ENCODE results near the gene PLOD2.
"Not testable (repeated sequence)": the region's sequence is repeated elsewhere in the genome, so short reads cannot be mapped to it uniquely, and the experiment has no call there.

PLOD2 gene

DNA sequence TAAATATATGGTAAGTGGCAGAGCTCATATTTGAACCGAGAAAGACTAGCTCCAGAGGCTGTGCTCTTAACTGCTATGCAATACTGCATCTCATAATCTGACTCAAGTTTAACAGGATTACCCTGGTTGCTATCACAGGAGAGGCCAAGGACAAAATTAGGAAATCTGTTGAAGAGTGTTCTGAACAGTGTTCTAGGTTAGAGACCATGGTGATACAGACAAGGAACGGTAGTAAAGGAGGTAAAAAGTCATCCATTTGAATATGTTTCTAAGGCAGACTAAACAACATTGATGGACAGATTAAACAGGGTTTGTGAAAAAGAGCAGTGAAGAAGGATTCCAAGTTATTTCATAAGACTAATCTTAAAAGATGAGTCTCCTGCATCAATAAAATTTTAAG is 22.1 kb downstream of the PLOD2 start:
- DNase-seq (ENCODE audit: low spot score) = no peak

DNA sequence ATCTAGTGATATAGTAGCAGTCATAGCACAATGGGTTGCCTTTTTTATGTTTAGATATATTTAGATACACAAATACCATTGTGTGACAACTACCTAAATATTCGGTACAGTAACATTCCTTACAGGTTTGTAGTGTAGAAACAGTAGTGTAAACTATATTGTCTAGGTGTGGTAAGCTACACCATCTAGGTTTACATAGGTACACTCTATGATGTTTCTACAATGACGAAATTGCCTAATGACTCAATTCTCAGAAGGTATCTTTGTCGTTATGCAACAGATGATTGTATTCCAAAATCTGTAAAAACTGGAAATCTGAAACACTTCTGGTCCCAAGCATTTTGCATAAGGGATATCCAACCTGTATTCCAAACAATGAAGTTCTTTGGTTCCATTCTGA is 24.3 kb downstream of the PLOD2 start:
- DNase-seq (ENCODE audit: low spot score) = no peak

DNA sequence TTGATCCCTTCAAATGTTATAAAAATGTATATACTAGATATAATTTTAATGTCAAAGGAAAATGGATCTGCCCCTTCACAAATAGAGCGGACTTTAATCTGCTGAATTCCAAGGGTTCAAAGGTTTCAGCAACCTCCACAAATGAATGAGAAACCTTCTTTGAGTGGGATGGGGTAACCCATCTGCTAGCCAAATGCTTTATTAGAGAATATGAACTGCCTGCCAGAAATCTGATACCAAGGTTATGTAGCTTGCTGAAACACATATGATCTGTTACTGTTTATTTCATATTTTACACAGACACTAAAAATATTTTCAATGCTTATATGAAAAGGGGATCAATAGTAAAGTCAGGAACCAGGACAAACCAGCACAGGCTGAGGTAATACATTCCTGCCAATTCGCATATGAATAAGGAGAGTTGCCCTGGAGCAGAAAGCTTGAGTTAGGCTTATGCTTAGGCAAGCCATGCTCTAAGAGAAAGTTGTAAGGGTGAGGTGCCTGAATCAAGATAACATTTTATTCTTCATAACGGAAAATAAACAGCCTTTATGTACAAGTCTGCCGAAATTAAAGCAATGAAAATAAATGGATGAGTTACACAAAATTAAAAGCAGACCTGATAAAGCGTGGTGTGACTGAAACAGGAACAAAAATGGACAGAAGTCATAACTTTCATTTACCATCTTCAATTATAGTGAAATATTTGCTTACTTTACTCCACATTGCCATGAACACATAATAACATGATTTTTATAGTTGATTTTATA is 26.5 kb downstream of the PLOD2 start:
- no peak for DNase-seq (ENCODE audit: low spot score)

DNA sequence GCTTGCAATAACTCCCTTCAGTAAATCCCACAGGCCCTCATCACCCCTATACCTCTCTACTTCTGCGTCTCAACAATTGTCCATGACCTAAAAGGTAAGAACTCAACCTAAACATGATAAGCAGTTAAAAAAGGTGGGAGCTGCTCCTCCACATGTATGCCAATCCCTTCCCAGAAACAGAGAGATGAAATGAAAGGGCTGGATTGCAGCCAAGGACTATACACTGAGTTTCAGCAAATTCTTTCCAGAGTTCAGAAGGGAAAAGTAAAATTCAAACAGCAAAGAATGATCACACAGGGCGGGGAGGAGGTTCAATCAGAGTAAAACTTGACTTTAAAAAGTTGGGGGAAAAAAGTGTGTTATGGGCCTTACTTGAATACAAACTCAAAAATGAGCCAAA is 27.5 kb downstream of the PLOD2 start:
- no peak for DNase-seq (ENCODE audit: low spot score)

DNA sequence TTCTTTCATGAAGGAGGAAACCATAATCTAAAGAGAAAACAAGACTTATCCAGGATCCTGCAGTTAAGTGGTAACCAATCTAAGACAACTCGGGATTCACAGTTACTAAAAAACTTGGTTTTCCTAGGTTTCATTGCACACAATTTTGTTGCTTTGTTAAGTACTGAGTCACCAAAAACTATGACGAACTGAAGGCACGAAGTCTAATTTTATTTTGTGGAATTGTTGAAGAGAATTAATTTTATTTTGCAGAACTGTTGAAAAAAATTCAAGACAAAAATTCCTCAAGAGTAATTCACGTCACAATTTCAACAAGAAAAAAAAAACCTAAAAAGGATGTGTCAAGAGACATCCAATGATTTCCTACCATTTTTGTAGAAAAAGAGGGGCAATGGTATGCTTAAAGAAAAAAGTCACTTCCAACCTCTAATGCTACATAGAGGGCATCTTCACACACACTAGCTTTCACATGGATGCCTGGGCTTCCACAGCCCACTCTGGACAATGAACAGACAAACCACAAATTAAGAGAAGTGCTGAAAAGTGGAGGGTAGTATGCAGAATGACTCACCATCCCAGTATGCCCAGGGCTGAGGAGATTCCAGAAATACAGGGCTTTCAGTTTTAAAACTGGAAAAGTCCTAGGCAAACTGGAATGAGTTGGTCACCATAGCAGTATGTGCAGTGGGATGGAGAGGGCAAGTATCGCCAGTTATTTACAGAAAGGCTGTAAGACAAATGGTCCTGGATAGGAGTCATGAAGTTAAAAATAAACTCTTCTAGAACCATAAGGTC is 29.2 kb downstream of the PLOD2 start:
- peak; percentile 77 for DNase-seq (ENCODE audit: low spot score)

DNA sequence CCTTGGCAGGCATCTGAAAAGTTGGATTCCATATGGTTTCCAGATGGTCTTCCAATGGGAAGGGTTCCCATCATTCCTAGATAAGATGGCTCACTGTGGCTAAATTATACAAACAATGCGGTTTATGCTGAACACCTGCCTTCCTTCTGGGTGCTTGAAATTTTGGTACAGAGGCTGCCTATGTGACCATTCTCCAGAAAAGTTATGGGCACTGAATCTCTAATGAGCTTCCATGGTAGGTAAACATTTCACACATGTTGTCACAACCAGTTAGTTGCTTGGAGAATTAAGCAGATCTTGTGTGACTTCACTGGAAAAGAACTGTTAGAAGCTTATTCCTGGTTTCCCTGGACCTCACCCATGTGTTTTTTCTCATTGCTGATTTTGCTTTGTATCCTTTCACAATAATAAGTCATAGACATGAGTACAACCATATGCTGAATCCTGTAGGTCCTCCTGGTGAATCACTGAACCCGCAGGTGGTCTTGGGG is 30.1 kb downstream of the PLOD2 start:
- peak; percentile 36 for DNase-seq (ENCODE audit: low spot score)

DNA sequence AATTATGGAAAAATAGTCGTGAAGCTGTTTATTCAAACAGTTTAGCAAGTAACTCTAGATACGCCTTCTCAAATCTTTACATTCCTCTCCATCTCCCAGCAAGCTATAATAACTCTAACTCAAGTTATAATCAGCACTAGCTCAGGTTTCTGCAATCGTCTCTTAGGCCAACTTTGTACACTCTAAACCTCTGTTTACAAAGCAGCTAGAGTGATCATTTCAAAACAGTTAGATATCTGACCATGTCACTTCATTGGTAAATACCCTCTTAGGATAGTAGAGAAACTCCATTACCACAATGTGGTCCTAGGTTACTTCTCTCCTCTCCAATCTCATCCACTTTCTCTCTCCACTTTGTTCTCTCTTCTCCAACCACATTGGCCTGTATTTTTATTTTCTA is 31.2 kb downstream of the PLOD2 start:
- no peak for DNase-seq (ENCODE audit: low spot score)

DNA sequence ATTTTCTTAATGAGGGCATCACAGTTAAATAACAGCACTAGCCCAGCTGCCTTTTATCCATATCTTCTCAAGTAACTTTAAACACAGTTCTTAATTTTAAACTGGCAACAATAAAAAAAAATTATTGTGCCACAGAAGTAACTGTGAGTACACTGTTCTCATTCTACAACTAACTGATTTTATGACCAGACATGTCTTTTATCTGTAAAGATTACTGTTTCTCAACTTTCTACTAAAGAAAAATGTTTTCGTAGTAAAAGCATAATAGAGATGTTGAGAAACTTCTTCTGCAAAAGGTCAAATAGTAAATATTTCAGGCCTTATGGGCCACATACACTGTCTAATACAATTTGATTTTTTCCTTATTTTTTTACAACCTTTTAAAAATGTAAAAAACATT is 32.0 kb downstream of the PLOD2 start:
- no peak for DNase-seq (ENCODE audit: low spot score)

DNA sequence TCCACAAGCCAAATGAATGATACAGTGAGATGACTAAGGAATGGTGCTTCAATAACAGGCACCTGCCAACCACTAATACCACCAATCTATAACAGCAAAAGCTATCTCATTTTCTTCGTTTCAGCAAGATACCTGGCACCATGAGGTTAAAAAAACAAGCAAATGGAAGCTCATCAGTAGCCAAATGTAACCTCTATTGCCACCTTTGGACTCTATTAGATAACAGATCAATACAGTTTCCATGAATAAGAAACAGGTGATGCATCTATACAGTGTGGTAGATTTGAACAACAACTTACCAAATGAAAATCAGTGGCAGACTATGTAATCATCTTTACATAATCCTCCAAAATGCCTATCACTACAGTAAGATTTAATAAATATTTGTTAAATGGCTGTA is 32.8 kb downstream of the PLOD2 start:
- no peak for DNase-seq (ENCODE audit: low spot score)

DNA sequence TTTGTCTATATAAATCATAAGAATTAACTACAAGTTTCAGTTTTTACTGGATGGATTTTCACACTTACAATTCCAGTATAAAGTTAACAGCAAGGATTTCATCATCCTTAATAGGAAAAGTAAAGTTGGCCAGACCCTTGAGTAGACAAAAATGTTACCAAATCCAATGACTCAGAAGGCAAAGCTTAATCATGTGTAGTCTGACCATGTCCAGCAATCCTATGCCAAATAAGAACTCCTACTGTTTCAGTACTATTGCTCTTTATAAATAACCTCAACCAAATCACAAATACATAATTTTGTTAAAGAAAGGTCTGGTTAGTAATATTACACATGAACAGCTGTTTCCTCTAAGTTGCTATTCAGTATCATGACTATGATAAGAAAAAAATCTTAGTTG is 35.0 kb downstream of the PLOD2 start:
- DNase-seq (ENCODE audit: low spot score) = peak; percentile 79

DNA sequence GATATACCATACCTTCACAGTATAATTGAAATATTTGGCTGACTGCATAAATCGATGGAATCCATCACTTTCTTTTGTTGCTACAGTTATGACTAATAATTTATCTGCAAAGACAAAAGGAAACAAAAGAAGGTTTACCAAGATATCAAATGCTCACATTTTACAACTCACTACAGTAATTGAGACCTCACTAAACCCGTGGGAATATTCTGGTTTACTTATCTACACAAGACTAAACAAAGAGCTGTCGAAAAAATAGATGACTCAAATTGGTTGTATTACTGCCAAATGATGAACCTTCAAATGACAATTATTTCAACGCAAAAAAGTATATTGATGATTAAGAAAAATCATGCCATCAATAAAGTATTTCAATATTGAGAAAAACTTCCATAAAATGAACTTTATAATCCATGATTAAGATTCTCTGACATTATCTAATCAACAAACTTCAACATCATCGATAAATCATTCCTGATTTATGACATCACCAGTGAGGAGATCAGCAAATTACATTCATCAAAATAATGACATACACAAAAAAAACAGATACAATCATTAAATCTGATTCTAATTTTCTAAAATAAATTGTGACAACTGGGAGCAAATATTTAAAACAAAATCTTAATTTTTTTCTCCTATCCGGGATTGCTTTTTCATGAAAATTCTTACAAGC is 36.7 kb downstream of the PLOD2 start:
- no peak for DNase-seq (ENCODE audit: low spot score)

DNA sequence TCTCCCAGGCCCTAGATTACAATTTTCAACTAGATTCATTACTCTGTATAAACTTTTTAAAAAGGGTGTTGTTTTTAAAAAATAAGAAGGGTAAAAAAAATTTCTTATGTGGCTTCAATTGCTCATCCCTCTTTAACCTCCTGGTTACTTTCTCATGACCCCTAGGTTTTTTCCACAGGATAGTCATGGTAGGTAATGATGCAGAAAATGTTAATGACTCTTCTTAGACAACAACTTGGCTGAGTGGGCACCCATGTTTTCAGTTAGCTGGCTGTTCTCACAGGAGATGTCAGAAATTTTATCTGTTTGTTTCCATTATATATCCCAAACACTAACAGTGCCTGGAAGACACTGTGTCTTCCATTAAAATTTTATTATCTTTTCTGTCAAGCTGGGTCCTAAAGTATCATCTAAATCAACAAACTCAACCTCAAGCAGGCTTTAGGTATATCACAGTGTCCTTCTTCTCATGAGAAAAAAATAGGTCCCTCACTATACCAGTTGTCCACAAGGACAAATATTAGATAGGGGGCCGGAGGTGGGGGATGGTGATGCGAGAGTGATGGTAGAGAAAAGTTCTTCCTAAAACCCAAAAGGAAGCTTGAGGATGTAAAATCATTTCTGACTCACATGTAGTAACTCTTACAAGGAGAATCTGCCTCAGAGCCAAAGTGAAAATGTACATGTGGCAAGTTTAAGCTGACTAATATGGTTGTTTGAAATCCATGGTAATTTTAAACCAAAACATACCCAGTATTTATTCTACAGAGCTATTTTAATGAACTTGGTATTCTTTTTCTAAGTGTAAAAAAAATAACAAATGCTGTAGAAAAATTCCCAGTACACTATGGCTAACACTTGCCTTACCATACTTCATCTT is 43.3 kb downstream of the PLOD2 start:
- DNase-seq (ENCODE audit: low spot score) = peak; percentile 31

DNA sequence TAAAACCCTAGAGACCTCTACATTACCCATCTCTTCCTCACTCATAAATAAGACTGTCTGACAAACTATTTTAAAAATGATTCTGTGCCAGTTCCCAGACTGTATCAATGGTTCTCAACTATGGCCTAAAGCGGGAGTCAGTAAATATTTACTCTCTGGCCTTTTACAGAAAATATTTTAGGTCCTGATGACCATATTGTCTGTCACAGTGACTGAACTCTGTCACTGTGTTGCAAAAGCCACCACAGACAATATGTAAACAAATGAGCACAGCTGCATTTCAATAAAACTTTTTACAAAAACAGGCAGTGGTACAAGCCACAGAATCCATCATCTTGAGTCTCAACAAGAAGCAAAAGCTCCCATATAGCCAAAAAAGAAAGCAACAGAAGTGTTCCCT is 45.4 kb downstream of the PLOD2 start:
- no peak for DNase-seq (ENCODE audit: low spot score)

DNA sequence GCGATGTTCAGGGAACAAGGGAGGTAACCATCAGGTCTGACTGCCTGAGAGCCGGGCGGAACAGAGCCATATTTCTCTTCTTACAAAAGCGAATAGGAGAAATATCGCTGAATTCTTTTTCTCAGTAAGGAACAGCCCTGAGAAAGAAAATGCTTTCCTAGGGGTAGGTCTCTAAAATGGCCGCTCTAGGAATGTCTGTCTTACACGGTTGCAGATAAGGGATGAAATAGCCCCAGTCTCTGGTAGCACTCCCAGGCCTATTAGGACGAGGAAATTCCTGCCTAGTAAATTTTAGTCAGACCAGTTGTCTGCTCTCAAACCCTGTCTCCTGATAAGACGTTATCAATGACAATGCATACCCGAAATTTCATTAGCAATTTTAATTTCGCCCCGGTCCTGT is 47.2 kb downstream of the PLOD2 start:
- not testable (repeated sequence) for DNase-seq (ENCODE audit: low spot score)

DNA sequence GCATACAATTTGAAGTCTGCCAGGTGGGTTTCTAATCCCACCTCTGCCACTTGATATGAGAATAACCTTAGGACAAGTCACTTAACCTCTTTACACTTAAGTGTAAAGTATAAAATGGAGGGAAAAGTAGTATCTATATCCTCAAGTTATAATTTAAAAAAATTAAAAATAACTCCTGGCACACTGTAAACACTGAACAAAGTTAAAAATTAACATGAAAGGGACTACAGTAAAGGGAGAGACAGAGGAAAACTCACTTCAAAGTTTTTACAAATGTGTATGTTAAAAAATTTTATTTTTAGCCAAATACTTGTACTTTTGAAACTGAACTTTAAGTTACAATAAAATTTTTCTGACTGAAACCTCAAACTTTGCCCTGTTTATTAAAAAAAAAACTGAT is 49.6 kb downstream of the PLOD2 start:
- DNase-seq (ENCODE audit: low spot score) = no peak

DNA sequence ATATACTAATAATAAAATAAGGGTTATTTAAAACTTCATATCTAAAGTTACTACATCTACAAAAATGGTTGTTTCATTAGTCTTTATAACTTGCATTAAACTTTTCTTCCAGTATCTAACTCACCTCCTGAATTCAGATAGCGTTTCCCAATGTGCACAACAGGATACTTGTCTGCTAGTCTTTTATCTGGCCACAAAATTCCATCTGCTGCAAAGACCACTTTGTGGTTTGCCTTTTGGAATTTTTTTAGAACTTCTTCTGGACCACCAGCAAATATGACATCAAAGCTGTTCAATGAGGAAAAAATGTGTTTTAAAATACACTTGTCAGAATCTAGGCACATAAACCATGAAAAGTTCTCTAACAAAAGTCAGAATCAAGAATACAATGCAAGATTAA is 50.8 kb downstream of the PLOD2 start:
- no peak for DNase-seq (ENCODE audit: low spot score)

DNA sequence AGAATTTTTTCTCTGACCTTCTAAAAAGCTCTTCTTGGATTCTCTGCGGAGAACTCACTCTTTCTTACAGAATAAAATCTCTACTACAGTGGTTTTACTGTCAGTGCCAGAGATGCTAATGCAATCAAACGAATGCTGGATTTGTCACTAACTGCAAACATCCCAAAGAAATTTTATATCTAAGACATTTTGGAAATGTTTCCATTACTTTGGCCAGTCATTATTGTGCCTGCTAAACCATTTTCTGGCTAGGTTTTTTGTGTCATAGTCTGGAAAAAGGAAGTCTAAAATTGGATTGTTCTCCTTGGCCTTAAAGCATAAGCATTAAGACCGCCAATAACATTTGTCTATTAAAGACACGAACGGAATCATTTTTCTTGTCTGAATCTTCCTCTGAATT is 54.0 kb downstream of the PLOD2 start:
- DNase-seq (ENCODE audit: low spot score) = peak; percentile 5

DNA sequence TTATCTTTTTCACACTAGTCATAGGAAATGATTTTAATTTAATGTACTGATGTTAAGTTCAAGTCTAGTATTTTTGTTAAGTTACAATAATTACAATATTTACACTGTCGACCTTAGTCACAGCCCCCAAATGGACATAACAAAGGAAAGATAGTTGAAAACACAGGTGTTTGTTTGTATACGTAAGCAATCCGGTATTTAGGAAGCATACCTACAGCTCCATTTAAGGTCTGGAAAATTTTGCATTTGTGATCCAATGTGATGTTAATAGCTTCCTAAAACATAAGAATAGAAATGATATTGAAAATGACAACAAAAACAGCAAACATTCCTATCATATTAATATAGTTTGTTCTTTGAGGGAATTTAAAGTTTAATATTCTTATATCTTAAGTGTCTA is 56.9 kb downstream of the PLOD2 start:
- DNase-seq (ENCODE audit: low spot score) = no peak

DNA sequence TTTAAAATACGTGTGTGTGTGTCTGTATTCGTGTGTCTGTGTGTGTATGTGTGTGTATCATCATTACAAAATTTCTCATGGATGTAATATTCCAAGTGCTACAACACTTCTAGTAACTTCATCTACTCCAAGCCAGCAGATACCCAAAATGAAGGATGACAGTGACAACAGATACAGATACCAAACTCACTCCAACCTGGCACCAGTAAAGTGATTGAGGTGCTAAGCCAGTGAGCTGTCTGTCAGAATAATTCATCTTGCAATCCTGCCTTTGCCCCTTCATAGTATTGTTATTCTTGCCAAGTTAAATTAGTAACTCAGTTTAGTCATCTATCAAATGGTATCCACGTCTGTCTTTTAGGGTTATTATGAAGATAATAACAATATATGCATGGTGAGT is 58.1 kb downstream of the PLOD2 start:
- no peak for DNase-seq (ENCODE audit: low spot score)

DNA sequence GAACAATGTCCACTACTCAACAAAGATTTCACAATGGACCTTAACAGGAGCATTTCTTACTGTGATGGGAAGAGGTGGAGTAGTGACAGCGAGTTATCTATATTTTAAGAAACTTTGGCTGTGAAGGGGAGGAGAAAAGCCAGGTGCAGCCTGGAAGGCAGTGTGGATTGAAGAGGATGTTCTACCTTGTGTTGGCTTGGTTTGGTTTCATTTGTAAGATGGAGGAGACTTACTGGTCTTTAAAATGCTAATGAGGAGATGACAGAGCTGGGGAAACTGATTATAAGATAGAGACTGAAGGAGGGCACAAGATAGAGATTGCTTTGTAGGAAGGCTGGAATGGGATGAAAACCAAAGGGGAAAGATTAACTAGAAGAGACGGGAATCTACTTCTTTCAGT is 59.4 kb downstream of the PLOD2 start:
- no peak for DNase-seq (ENCODE audit: low spot score)

DNA sequence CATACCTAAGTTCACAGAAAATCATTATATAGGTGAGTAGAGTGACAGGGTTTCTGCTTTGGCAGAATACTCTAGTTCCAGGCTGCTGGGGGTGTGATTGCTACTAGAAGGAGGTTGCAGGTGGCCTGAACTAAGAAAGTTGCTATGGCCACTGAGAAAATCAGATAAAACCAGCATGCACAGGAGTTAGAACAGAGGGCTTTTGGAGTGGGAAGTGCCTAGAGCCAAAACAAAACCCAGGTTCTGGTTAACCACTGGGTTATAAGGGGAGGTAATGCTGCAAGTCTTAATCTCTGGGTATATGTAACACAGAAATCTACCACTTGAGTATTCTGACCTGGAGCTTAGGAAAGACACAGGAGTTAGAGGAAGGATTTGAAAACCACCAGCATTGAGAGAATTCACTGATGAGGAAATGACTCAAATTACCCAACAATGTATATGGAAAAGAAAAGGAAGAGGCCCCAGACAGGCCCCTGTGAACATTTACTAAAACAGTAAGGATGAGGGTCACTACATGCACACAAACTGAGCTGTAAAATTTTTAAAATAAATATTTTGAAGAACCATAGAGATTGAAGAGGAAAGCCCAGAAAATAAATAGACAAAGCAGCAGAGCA is 60.0 kb downstream of the PLOD2 start:
- DNase-seq (ENCODE audit: low spot score) = no peak
